LNCAP (cell line): ENCODE measurements around the gene GNAO1.

Experiments
- CTCF ChIP-seq: fragments of 450-650 bp; IDR thresholded peaks from 2 replicates; pipeline ENCODE4 v1.5.1; 2017; ENCODE audit warnings: mild to moderate bottlenecking

The GNAO1 gene

DNA sequence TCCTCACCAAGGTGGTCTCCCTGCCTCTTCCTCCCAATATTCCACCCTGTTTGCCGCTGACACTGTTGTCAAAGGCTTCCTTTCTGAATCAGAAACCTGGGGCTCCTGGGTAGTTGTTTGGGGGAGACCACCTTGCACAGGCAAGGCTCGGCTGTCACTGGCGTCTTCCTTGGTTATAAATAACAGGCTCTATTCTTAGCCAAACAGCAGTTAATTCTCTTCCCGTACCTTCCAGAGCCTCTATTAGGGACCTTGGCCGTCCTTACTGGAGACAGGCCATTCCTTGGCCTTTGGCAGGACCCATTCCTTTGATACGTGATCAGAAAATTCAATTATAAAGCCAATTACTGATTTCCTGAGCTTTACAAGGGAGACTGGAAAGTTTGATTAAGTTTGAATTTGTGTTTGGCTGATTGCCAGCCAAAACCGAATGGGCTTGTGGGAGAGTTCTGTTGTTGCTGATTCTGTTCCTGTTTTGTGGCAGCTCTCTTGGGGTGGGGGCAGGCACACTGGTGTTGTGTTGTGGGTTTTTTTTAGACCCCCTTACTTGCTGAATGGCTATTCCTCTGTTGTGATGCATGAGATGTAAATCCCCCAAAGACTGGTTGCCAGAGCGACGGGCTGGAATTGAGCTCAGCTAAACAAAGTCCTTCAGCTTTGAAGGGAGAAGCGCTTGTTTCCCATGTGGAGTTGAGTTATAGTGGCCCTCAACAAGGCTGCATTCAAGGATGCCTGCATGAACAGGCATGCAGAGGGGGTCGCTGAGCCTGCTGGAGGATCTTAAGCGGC lies 104.6 kb downstream of the GNAO1 start:
- TF ChIP-seq CTCF, result no peak

DNA sequence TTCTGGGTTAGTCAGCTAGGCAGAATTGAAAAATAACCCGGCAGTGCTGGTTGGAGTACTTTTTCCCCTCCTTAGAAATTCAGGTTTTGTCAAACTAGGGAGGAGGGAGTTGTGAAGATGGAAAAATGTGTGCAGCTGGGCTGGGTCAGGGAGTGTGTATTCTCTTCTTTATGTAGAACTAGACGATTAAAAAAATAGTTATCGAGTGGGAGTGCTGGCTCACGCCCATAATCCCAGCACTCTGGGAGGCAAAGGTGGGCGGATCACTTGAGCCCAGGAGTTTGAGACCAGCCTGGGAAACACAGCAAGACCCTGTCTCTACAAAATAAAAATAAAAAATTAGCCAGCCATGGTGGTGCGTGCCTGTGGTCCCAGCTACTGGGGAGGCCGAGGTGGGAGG lies 106.4 kb downstream of the GNAO1 start:
- TF ChIP-seq CTCF, result no peak

- no peak for TF ChIP-seq CTCF
These were observed 106.8 kb downstream of the GNAO1 start for GRCh38 chr16:56298116-56298515.

DNA sequence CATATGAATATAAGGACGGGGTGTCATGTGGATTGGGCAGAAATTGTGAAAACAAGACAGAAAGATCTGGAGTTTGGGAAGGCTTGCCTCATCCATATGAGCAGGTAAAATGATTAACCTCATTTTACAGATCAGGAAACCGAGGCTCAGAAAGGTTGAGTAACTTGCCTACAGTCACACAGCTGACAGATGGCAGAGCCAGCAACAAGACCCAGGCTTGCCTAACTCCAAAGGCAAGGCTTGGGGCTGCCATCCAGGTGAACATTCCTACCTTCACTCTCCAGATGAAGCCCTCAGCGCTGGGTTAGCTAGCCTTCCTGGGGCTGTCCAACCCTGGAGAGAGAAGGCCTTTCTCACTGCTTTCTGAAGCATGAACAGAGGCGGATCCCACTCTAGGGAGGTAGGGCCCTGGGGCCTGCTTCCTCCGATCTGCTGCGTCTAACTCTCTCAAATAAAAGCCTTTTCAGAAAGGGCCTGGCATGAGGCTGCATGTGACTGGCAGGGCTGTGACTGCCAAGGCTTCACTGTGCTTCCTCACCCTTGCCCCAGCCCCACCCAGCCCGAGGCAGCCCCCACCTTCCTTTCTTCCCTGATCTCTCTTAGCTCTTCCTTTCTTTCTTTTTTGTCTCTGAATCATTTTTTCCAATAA lies 107.8 kb downstream of the GNAO1 start:
- no peak for TF ChIP-seq CTCF

GRCh38 chr16:56300242-56300623 lies 108.9 kb downstream of the GNAO1 start:
- no peak for TF ChIP-seq CTCF

- no peak for TF ChIP-seq CTCF
These were observed 109.9 kb downstream of the GNAO1 start for GRCh38 chr16:56300891-56301850.

GRCh38 chr16:56302506-56302905 lies 111.2 kb downstream of the GNAO1 start:
- no peak for TF ChIP-seq CTCF
